Fibroblast of pulmonary artery (primary cell): ENCODE measurements around the gene DCLRE1B.

Experiments
- DNase-seq: peaks from one replicate; pipeline ENCODE4 v3.0.0-alpha.2; 2010; ENCODE audit warnings: low read depth
- H3K4me3 ChIP-seq: replicated peaks from 2 replicates; pipeline ENCODE4 v1.5.1; 2011; ENCODE audit warnings: low read depth, mild to moderate bottlenecking, control low read depth, low read length, moderate library complexity
- CTCF ChIP-seq: IDR thresholded peaks from 2 replicates; pipeline ENCODE4 v1.5.1; 2011; ENCODE audit warnings: mild to moderate bottlenecking, control low read depth, low read length, inconsistent platforms; ENCODE audit errors: missing control alignments

Gene DCLRE1B

GRCh38 chr1:113957984-113958383 is 52.9 kb downstream of the DCLRE1B start:
- no peak for DNase-seq
- no peak for TF ChIP-seq CTCF
- no peak overlapping the region for H3K4me3 ChIP-seq

- DNase-seq: peak; percentile 54
- no peak overlapping the region for H3K4me3 ChIP-seq
- no peak for TF ChIP-seq CTCF
Measured at GRCh38 chr1:113958691-113959090, 53.6 kb downstream of the DCLRE1B start.

GRCh38 chr1:113963281-113963906 is 58.3 kb downstream of the DCLRE1B start:
- no peak overlapping the region for H3K4me3 ChIP-seq
- DNase-seq: peak; percentile 46
- TF ChIP-seq CTCF: peak; percentile 23
